K562 treated with DMSO at 1 percent for 48 hours (cell line): Measurements from ENCODE around the gene TOR4A. TPM values are rescaled to one million over a fixed set of nuclear protein-coding genes. Genes with fewer than 3 reads are reported as not detected.

ENCODE experiments used
- total RNA-seq: library from RNA; unstranded; fragments of 300-600 nt; gene quantifications from 2 replicates; pipeline ENCODE4 v1.2.3, GENCODE V29; 2022; ENCODE audit warnings: low replicate concordance; ENCODE audit errors: extremely low read depth

The TOR4A gene
- total RNA-seq: 87.0 TPM in 1 of 2 replicates, not detected in the other

DNA sequence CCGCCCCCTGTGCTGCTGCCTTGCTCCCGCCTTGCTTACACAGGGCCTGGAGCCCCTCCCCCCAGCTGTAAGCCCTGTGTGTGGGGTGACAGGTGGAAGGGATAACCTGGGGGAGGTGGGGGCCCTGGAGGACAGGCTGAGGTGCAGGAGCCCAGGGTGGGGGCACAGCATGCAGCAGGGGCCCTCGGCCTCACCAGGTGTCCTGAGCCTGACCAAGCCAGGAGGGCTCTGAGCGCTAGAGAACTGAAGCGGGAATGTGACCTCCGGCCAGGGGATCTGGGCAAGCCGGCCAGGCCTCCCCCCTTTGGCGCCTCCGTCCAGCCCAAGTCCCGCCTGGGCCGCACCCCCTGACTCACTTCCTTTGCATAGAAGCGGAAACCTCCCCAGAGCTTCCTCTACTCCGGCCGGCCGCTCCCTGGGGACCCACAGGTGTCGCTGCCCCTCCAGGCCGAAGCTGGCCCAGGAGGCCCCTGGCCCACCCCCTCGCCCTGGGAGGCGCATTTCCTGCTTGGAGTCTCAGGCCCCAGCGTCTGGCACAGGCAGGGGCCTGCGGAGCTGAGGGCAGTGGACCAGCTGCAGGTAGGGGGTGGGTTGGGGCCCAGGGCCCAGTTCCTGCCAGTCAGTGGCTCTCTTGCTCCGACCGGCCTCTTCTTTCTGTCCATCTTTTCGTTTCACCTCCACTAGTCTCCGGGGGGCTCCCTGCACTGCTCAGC is at the start of gene TOR4A:
Gene TOR4A (plus strand): TSS at position 398 of the 713 bp plus-strand sequence. CDS start 964 bp downstream, outside the sequence.

DNA sequence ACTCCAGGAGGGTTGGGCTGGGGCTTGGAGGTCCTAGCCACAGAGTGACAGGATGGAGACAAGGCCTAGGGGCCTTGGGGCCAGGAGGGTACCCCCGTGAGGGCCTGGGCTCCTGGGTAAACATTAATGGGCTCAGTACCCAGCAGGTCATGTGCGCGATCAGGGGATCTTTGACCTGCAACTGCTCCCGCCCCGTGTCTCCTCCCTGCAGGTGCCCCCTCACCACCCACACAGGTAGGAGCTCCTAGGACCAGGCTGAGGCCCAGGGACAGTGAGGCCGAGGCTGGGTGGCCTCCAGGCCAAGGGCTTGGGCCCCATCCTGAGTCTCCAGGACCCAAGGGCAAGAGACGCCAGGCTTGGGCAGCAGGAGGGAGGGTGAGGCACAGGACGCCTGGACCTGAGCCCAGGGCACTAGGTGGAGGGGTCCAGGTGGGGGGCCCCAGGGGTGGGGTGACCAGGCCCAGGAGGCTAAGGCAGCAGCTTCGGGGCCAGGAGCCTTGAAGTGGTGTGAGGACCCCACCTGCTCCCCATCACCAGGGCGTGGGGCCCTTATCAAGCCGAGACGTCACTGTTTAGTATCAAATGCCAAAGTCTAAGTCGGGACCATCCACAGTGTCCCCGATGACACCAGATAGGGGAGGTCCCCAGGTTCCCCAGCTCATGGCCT is 46.7 kb upstream of the TOR4A start, which contains the start of gene SLC34A3:
Gene SLC34A3 (plus strand): TSS at position 197 of the 667 bp plus-strand sequence. CDS start 802 bp downstream, outside the sequence.

DNA sequence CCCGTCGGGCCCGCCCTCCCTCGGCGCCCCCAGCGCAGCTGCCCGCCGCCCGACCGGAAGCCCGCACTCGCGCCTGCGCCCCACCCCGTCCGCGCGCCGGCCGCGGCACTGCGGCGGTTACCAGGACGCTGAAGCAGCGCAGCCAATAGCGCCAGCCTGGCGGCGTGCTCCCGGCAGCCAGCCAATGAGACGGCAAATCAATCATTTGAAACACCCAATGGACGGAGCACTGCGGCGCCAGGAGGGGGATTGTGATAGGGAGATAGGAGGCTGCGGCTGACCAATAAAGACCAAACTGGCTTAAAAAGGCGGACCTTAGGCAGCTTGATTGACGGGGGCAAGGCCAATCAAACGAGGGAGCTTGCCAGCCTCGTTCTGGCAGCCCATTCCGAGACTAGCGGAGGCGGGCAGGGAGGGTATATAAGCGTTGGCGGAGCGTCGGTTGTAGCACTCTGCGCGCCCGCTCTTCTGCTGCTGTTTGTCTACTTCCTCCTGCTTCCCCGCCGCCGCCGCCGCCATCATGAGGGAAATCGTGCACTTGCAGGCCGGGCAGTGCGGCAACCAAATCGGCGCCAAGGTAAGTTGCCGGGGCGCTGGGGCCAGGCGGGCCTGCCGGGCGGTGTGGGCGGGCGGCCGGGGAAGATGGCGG is 36.6 kb upstream of the TOR4A start, which contains the start of gene TUBB4B:
Gene TUBB4B (plus strand): TSS at position 447 of the 649 bp plus-strand sequence. CDS start 74 bp downstream, at position 521.

DNA sequence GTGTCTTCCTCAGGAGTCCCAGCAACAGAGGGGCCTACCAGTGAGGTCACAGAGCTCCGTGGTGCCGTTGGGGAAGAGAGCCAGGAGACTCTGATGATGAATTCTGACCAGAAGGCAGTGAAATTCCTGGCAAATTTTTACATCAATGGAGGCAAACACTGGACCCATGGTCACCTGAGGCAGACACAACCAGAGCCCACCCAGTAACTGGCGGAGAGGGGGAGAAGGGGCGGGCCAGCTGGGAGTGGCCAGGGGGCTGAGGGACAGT is 26.4 kb upstream of the TOR4A start, which contains the start of gene STPG3:
Gene STPG3 (plus strand): TSS at position 93 of the 268 bp plus-strand sequence. CDS start 1 bp downstream, at position 94.

DNA sequence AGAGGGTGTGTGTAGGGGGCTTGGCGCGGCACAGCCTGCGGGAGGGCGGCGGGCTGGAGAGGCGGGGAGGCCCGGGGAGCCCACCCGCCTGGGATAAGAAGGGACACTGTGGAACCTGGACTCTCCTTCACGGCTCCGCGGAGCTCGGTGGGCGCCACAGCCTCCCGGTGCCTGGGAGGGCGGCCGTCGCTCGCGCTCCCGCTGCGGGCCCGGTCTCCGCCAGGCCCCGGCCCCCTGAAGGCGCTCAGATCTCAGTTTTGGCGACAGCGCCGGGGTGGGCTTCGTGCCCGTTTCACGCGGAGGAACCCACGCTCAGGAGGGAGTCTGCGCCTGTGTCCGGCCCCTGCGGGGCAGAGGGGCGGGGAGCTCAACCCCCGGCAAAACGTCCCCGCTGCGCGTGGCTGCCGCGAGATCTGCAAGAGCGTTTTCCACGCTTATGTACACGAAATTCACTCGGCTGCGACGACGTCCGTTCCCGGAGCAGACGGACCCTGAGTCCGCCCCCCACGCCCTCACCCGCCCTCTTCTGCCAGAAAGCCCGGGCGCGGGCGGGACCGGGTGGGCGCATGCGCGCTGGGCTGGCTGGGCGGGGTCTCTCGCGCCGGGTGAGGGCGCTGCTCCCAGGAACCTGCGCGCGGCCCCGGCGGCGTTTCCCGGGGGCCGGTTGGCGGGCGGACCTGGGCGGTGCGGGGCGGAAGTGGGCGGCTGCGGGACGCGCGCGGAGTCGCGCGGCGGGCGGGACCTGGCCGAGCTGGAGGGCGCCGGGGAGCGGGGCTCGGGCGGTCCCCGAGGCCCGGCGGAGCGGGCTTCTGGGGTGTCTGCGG is 22.7 kb upstream of the TOR4A start, which contains the start of gene NELFB:
Gene NELFB (plus strand): TSS at position 704 of the 824 bp plus-strand sequence.

DNA sequence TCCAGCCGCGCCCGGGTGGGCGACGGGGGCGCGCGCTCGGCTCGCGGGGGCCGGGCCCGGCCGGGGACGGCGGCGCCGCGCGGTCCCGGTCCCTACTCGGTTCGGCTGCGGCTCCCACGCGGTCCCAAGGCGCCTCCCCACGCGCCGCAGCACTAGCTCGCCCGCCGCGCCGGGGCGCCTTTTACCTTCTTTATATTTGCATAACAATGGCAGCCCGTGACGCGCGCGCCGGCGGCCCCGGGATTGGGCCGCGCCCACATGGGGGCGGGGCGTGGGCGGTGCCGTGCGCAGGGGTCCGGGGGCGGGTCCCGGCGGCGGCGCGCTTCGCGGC is 24.6 kb downstream of the TOR4A start, which contains the start of gene NRARP:
Gene NRARP (minus strand): TSS at position 154 of the 331 bp plus-strand sequence. CDS start 343 bp downstream, outside the sequence.

Other genes starting within 250 kb of the TOR4A start
- gene ABCA2, start 249.5 kb upstream of the TOR4A start, total RNA-seq: not detected in 2 replicates
- not detected in 2 replicates for gene FUT7, start 245.6 kb upstream of the TOR4A start, total RNA-seq
- gene NPDC1, start 231.5 kb upstream of the TOR4A start, total RNA-seq: not detected in 2 replicates
- gene ENTPD2, start 223.7 kb upstream of the TOR4A start, total RNA-seq: not detected in 2 replicates
- not detected in 2 replicates for gene SAPCD2, start 207.2 kb upstream of the TOR4A start, total RNA-seq
- gene UAP1L1, start 200.2 kb upstream of the TOR4A start, total RNA-seq: not detected in 2 replicates
- 167 TPM in 1 of 2 replicates, not detected in the other for gene MAN1B1, start 190.7 kb upstream of the TOR4A start, total RNA-seq
- not detected in 2 replicates for gene DPP7, start 163.0 kb upstream of the TOR4A start, total RNA-seq
- not detected in 2 replicates for gene GRIN1, start 138.6 kb upstream of the TOR4A start, total RNA-seq
- not detected in 2 replicates for gene LRRC26, start 107.7 kb upstream of the TOR4A start, total RNA-seq
- gene TMEM210, start 105.7 kb upstream of the TOR4A start, total RNA-seq: not detected in 2 replicates
- not detected in 2 replicates for gene ANAPC2, start 89.2 kb upstream of the TOR4A start, total RNA-seq
- not detected in 2 replicates for gene SSNA1, start 89.0 kb upstream of the TOR4A start, total RNA-seq
- not detected in 2 replicates for gene TPRN, start 77.0 kb upstream of the TOR4A start, total RNA-seq
- gene TMEM203, start 72.1 kb upstream of the TOR4A start, total RNA-seq: not detected in 2 replicates
- gene NDOR1, start 72.0 kb upstream of the TOR4A start, total RNA-seq: not detected in 2 replicates
- gene RNF208, start 55.5 kb upstream of the TOR4A start, total RNA-seq: not detected in 2 replicates
- not detected in 2 replicates for gene CYSRT1, start 52.6 kb upstream of the TOR4A start, total RNA-seq
- not detected in 2 replicates for gene RNF224, start 50.2 kb upstream of the TOR4A start, total RNA-seq
- gene SLC34A3, start 46.8 kb upstream of the TOR4A start, total RNA-seq: not detected in 2 replicates
- gene TUBB4B, start 36.4 kb upstream of the TOR4A start, total RNA-seq: 943 TPM in 1 of 2 replicates, not detected in the other
- gene STPG3, start 26.4 kb upstream of the TOR4A start, total RNA-seq: not detected in 2 replicates
- gene NELFB, start 22.4 kb upstream of the TOR4A start, total RNA-seq: not detected in 2 replicates
- not detected in 2 replicates for gene NRARP, start 24.5 kb downstream of the TOR4A start, total RNA-seq
- not detected in 2 replicates for gene EXD3, start 145.4 kb downstream of the TOR4A start, total RNA-seq
- gene NOXA1, start 145.7 kb downstream of the TOR4A start, total RNA-seq: not detected in 2 replicates
- not detected in 2 replicates for gene ENTPD8, start 163.6 kb downstream of the TOR4A start, total RNA-seq
- not detected in 2 replicates for gene NSMF, start 181.6 kb downstream of the TOR4A start, total RNA-seq